Bone marrow (tissue), 2 donors: ENCODE measurements around the gene CCDC148.
"Not testable (repeated sequence)": the region's sequence is repeated elsewhere in the genome, so short reads cannot be mapped to it uniquely, and the experiment has no call there.

ENCODE experiments used
- DNase-seq, 2 donors: peaks; one replicate each; lab custom pipeline; 2025; lab: John Stamatoyannopoulos, UW

CCDC148 gene

DNA sequence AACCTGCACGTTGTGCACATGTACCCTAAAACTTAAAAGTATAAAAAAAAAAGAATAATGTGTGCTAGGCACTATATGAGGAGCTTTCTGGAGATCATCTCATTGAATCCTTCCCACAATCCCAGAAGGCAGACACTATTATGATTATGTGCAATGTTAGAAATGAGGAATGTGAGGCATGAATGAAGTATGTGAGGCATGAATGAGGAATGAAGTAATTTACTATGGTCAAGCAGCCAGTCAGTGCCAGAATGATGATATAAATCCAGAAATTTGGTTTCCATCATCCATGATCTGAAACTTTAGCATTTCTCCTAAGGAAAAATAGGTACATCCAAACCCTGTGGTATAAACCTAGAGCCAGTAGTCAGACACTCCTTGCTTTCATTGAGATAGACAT, 42.0 kb downstream of the CCDC148 start:
- DNase-seq: no peak

DNA sequence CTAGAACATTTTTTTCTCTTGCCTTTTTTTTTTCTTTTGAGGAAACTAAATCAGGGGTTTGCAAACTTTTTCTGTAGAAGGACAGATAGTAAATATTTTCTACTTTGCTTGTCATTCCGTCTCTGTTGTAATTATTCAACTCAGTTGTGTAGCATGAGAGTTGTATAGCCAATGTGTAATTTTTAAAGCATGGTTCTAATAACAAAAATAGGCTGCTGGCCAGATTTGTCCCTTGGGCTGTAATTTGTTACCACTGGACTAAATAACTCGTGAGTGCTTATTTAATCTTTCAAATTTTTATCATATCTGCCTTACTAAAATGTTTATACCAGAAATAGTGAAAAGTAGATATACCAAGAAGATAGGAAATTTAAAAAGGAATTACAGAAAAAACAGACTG, 43.0 kb downstream of the CCDC148 start:
- DNase-seq: no peak

DNA sequence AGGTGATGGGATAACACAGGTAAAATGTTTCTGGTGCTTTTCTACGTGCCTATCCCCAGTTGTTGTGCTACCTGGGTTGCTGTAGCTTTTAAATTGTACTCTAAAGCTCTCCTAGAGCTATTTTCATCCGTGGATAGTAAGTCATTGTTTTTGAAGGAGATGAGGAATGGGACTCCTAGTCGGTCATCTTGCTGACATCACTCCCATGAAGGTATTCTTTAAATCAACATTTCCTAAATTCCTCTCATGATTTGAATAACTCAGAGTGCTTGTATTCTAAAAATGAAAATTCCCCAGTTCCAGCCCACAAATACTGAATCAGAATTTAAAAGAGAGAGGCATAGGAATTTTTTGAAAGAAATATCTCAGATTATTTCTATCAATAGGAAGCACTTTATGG, 44.3 kb downstream of the CCDC148 start:
- no peak for DNase-seq

DNA sequence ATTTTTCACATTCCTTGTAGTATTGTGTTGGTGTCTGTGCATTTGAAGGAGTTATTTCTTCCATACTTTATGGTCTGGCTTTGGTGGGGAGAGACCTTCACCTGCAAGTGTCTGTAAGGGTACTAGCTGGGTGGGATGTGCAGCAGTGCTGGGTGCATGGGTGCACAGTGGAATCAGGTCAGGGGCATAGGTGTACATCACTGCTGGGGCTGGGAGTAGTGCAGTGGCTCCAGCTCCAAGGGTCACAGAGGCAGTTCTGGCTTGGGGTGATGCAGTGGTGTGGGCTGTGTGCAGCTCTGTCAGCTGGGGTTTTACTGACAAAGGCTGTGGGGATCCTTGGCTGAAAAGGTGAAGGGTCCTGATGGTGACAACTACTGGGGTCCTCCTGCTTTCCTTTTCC, 44.8 kb downstream of the CCDC148 start:
- no peak for DNase-seq

DNA sequence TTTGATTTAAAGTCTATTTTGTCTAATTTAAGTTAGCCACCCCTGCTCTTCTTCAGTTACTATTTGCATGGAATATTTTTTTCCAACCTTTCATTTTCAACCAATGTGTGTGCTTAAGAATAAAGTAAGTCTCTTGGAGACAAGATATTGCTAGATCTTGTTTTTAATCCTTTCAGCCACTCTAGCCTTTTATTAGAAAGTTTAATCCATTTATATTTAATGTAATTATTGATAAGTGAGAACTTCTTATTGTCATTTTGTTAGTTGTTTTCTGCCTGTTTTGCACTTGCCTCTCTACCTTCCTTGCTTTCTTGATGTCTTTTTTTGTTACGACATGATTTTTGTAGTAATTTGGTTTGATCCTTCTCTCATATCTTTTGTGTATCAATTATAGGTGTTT, 46.4 kb downstream of the CCDC148 start:
- DNase-seq: no peak

DNA sequence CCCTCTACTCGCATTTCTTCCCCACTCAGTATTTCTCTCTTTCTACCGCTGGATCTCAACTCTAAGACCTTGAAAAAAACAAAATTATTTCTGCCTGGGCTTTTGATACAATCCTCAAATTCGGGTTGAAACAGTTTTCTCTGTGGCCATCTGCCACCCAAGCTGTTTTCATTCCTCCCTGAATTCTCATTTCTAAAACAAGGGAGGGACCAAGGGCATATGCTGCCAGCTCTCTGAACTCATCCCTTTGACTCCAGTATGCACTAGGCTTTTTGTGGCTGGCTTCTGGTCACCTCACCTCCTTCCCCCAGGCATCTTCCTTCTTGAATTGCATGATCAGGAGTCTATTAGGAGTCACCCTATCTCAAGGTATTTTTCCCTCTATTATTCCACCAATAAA, 49.5 kb downstream of the CCDC148 start:
- no peak for DNase-seq

DNA sequence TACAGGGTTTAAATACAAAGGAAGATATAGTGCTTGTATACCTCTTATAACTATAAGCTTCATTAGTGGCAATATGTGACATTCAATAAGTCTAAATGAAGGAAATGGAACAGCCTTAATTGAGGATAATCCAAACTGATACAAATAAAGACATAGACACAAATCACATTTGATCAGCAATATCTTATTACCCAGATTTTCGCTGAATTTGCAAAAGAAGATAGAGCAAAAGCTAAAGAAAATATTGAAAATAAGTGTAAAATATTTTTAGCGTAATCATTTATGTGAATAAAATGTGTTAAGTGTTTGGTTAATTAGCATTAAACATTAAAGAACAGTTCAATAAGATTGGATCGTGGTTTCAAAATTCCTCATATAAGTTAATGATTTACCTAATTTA, 51.2 kb downstream of the CCDC148 start:
- no peak for DNase-seq

DNA sequence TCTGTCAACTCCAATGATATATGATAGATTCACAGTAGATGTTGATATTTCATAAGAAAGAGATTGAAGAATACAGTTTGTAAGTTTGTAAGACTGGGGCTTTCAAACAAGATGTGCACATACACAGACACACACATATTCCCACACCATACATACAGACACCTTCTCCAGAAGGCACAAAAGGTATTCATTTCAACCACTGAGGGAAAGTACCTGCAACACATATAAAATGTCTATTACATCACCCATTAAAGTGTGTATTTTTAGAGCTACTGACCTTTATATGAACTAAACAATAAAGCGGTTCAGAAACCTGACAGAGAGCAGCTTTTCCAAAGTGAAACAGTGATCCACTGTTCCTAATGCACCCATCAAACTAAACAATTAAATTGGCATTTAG, 53.3 kb downstream of the CCDC148 start:
- DNase-seq: no peak

DNA sequence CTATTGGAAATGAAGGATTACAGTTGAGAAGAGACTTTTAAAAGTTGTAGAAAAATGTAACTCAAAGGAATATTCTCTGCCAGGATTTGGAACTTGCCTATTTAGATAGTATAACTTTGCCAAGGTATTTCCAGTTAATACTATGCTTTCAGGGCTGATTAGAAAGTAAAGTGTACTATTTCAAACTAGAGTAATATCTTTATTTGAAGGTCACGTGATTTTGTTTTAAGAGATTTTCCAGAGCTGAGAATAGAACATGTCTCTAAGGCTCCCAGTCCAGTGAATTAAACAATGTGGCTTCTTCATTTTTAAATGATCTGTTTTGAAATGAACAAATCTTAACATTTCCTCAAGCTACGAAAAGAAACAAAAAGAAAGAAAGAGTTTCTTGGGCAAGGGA, 53.9 kb downstream of the CCDC148 start:
- DNase-seq: no peak

DNA sequence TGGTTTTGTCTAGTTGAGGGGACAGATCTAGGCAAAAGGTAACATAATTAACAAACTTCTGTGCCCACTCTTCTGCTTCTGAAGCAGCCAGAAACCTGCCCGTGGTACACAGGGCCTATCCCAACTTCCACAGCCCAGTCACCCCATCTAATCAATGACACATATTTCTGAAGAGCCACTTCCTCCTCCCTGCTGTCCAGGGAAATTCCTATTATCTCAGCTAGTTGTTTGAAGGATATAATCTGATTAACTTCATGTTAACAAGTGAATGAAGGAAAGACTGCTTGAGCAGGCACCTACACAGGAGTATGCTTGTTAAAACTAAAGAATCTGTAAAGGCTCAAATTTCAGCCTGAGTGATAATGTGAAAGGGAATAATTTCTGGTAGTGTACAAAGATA, 61.4 kb downstream of the CCDC148 start:
- DNase-seq: no peak

DNA sequence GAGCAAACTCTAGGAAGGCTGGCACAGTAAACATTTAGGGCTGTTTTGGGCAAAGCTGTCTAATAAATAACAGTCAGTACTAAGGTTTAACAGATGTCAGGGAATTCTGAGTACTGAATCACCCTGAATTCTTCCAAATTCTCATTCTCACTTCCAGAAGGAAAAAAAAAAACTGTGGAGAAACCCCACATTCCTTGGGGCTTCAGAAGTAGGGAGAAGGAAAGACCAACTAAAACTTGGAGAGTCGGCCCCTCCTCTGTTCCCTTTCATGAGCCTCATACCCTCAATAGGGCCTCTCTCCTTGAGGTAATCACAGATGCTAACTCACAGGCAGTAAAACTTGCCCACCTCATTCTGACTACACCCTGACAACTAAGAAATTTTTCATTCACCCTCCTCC, 62.1 kb downstream of the CCDC148 start:
- no peak for DNase-seq

DNA sequence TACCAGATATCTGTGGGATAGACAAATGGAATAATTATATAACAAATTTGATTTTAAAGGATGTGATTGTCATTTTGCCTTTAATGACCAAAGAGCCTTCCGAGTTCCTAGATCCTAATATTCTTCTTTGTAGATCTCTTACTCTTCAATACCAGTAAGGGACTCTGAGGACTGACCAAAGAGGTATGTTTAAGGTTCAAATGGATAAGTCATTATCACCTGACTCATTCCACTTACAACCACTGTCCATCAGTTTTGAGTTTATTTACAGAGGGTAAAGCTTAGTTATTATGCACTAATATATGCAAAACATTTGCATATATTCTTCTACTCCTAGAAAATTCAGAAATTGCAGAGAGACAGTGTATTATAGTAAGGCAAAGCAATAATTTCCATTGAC, 62.7 kb downstream of the CCDC148 start:
- DNase-seq: no peak

DNA sequence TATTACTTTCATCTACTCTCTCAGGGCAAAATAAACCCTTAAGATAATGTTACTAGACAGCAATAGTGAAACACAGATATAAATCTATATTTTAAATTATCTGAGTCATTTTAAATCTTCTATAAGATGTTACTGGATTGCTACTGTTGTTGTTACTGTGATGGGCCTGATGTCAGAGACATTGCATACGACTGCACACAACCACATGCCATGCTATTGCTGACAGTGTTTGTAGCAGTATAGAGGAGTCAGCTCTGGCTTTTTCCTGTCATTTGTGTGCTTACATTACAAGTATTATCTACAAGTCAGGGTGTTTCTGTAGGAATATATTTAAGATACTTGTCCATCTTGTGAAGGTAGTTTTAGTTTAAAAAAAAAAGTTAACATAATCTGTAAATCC, 63.9 kb downstream of the CCDC148 start:
- no peak for DNase-seq

DNA sequence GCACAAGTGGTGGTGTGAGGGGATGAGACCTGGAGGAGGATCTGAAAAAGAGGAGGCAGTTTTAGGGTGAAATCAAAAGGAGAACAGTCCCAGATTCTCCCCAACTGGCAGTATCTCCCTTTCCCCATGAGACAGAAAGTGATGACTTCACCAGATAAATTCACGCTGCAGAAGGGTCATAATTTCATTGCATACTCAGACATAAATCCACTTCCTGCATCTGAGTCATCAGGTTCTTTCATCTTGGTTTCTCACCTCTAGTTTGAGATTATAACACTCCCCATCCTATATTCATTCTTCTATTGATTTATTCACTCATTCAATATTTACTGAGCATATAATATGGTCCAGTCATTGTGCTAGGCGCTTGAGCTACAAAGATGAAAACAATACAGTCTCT, 64.7 kb downstream of the CCDC148 start:
- no peak for DNase-seq

DNA sequence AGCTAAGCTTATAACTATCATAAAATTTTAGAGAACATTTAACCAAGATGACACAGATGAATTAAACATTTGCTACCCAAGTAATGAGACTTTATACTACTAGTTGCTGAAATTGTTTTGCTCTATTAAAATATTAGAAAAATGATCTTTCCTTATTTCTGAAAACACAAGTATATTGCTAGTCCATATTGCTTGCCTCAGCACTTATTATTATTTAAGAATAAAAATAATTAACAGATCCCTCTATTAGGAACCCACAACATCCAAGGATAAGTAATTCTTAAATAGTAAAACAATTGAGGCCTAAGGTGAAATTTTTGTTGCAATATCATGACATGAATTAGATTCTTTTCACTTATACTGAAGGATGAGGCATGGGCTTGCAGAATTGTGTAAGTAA, 65.2 kb downstream of the CCDC148 start:
- no peak for DNase-seq

DNA sequence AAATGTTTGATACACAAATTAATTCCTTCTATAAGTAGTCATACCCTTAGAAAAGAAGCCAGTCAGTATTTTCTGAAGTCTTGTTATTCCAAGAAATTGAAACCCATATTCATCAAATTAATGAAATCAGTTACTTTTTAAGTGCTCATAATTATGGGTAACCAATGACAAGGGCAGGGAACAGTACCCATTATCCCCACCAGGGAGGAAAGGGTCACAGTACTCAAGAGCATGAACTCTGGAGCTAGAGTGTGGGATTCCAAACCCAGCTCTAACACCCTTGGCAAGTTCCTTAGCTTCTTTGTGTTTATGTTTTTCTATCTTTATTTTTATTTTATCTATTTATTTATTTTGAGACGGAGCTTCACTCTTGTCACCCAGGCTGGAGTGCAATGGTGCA, 68.4 kb downstream of the CCDC148 start:
- DNase-seq: no peak

DNA sequence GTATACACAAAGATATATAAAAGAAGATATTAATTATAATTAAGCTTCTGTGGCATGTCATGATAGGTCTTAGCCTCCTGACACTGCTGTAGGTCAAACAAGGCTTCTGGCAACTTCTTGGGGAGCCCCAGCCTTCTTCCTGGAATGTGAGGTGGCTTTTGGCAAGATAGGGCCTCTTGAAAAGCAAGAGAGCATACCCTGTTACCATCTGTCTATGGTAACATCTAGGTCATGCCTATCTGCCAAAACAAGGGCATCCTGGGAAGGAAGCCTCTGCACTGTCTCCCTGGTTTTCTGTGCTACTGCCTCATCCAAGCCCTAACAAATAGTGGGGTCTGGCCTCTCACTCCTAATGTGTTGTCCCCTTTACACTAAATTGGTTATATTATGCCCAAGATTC, 70.9 kb downstream of the CCDC148 start:
- DNase-seq: no peak

DNA sequence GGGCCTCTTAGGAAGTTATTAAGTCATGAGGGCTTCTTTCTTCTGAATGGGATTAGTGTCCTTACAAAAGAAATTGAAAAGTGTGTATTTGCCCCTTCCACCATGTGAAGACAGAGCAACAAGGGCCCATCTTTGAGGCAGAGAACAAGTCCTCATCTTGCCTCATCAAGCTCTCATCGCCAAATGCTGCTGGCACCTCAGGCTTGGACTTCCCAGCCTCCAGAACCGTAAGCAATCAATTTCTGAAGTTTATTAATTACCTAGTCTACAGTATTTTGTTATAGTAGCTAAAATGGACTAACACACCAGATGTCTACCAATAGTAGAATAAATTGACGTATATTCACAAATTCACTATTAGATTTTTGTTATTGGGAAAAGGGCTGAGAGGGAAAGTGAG, 74.6 kb downstream of the CCDC148 start:
- DNase-seq: no peak

DNA sequence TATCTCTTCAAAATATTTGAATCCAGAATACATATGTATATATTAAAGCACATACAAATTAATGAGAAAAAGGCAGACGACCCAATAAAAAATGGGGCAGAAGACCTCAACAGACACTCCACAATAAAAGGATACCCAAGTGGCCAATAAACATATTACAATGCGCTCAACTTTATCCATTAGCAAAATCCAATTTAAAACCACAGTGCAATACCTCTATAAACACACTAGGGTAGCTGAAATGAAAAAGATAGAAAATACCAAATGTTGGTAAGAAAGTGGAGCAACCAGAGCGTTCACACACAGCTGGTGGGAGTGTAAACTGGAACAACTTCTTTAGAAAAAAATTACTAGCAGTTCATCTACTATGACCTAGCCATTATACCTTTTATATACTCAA, 75.3 kb downstream of the CCDC148 start:
- no peak for DNase-seq

DNA sequence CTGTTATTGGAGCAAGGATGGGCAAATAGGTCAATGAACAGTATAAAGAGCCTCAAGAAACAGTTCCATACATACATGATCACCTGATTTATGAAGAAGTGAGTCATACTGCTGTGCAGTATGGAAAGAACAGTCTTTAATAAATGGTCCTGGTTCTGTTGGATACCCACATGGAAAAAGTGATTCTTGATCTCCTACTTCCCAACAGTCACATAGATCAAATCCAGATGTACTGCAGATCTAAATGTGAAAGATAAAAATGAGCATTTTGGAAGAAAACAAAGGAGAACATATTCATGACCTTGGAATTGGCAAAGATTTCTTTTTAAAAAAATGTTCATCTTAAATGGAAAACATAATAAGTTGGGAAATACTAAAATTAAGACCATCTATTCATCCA, 75.8 kb downstream of the CCDC148 start:
- no peak for DNase-seq

DNA sequence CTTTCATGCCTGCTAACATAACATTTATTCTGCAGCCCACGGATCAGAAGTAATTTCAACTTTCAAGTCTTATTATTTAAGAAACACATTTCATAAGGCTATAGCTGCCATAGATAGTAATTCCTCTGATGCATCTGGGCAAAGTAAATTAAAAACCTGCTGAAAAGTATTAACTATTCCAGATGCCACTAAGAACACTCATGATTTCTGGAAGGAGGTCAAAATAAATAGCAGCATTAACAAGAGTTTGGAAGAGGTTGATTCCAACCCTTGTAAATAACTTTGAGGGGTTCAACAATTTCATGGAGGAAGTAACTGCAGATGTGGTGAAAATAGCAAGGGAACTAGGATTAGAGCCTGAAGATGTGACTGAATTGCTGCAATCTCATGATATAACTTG, 77.6 kb downstream of the CCDC148 start:
- DNase-seq: no peak

DNA sequence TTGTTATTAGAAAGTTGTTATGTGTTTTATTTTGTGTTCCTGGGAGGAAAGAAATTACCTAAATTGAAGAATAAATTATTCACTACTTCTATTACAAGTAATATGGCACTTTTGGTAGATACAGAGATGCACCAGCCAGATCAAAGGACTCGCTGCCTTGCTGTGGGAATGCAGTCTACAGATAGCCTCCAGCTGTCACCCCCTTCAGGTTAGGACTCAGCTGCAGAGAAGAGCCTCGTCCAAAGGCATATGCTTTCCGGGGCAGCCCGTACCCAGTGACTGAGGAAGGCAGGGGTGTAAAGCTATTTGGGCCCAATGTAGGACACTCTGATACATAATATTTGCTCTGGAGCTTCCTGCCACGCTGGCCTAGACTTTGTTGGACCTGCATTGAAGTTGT, 90.2 kb downstream of the CCDC148 start:
- DNase-seq: no peak

DNA sequence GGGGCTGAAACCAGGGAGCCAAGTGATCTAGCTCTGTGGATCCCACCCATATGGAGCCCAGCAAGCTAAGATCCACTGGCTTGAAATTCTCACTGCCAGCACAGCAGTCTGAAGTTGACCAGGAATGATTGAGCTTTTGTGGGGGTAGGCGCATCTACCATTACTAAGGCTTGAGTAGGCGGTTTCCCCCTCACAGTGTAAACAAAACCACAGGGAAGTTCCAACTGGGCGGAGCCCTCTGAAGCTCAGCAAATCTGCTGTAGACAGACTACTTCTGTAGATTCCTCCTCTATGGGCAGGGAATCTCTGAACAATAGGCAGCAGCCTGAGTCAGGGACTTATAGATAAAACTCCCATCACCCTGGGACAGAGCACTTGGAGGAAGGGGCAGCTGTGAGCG, 96.7 kb downstream of the CCDC148 start:
- no peak for DNase-seq

DNA sequence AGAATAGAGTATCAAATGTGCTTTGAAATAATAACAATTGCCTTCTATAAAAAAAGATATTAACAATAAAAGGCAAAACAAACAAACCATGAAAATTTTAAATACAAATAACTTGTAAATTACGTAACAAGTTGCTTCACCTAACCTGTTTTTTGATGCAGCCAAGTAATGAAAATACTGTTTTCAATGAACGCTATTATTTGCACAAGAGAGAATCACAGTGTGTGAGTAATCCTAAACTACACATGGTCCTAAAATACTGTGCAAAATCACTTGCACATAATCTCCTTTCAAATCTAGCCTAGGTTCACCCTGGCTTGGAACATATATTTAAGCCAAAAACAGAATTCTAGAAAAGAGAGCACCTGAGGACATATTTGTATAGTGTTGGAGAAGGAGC, 98.9 kb downstream of the CCDC148 start:
- DNase-seq: no peak

DNA sequence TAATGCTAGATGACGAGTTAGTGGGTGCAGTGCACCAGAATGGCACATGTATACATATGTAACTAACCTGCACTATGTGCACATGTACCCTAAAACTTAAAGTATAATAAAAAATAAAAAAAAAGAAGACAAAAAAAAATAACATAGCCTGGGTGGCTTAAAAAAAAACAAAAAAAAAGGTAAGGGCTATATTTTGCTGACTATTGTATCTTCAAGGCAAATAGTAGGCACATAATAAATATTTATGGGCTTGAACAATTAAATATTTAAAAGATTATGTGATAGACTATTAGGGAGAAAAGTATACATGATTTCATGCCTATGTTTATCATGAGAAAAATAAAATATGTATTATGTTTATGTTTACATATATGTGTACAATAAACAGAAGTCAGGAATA, 99.4 kb downstream of the CCDC148 start:
- DNase-seq: no peak

DNA sequence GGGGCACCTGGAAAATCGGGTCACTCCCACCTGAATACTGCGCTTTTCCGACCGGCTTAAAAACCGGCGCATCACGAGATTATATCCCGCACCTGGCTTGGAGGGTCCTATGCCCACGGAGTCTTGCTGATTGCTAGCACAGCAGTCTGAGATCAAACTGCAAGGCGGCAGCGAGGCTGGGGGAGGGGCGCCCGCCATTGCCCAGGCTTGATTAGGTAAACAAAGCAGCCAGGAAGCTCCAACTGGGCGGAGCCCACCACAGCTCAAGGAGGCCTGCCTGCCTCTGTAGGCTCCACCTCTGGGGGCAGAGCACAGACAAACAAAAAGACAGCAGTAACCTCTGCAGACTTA, 105.1 kb downstream of the CCDC148 start:
- not testable (repeated sequence) for DNase-seq
